Hematopoietic multipotent progenitor cell treated with erythropoietin and hydrocortisone succinate and interleukin-3 and kit ligand, for 15 days (in vitro differentiated cells): ENCODE measurements around the gene CDRT4.
"Not testable (repeated sequence)": the region's sequence is repeated elsewhere in the genome, so short reads cannot be mapped to it uniquely, and the experiment has no call there.

Source experiments
- DNase-seq: peaks from one replicate; pipeline ENCODE4 v3.0.0-alpha.2; 2015; ENCODE audit warnings: low spot score

CDRT4 gene

DNA sequence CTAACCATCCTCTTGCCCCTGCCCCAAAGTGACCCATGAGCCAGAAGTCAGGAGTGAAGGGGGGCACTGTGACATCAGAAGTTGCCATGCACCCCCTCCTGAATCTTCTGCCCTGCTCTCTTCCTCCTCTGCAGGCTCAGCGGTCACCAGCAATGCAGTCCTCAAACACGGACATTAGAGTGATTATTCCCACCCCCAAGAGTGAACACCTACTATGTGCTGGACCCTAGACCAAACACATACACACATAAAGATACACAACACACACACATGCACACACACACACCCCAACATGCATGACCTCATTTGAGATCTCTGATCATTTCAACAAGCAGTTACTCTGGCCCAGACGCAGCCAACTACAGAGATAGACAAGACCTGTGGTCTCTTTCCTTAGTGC is at the start of gene CDRT4:
CDRT4 (minus strand) TSS at position 30 of the 400 bp plus-strand sequence. CDS start 27,383 bp downstream, outside the sequence.
- no peak for DNase-seq

DNA sequence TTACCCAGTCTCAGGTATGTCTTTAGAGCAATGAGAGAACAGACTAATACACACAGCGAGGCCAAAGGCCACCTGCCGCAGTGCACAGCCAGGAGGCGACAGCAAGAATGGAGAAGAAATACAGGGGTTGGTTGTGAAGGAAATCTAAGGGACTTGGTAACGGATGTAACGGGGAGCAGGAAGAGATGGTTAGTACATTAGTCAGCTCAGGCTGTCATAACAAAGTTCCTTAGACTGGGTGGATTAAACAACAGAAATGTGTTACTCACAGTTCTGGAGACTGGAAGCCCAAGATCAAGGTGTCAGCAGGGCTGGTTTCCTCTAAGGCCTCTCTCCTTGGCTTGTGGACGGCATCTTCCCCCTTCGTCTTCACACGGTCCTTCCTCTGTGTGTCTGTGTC is 48.7 kb upstream of the CDRT4 start:
- no peak for DNase-seq

DNA sequence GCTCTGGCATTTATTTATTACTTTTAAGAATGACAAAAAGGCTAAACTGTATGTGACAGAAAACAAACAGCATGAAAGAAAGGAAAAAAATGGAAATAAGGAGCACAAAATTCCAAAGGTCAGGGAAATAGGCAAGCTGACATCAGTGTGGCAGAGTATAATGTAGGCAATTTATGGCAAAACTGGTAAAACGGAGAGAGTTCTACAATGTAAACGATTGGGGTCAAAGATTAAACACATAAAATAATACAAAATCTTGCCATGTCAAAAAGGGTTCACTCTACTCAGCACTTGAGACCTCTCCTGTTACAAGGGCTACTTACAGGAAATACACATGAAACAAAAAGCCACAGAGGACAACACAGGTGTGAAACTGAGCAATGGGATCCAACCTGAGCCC is 47.0 kb upstream of the CDRT4 start:
- DNase-seq: no peak

DNA sequence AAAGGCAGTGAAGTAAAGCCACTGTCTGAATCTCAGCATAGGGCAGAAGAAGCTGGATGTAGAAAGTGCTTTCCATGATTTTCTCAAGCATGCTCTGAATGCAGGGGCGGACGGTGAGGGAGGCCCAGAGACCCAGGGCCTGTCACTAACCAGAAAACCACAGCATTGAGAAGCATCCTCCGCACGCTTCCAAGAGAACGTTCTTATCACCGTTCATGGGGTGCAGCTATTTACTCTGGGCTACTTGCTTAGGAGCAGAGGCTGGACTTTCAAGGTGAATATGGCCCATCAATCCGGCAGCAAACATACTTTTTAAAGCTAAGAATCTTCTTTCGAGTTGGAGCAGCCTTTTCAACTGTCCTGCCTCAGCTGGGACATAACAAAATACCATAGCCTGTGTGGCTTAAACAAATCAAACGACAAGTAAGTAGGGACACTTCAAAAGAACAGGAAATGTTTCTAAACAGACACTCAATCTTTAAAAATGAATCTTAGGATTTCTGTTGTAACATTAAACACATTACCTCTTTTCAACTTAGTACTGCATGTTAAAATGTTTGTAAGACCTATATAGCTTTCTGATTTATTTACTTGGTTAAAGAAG is 46.5 kb upstream of the CDRT4 start:
- DNase-seq: no peak

DNA sequence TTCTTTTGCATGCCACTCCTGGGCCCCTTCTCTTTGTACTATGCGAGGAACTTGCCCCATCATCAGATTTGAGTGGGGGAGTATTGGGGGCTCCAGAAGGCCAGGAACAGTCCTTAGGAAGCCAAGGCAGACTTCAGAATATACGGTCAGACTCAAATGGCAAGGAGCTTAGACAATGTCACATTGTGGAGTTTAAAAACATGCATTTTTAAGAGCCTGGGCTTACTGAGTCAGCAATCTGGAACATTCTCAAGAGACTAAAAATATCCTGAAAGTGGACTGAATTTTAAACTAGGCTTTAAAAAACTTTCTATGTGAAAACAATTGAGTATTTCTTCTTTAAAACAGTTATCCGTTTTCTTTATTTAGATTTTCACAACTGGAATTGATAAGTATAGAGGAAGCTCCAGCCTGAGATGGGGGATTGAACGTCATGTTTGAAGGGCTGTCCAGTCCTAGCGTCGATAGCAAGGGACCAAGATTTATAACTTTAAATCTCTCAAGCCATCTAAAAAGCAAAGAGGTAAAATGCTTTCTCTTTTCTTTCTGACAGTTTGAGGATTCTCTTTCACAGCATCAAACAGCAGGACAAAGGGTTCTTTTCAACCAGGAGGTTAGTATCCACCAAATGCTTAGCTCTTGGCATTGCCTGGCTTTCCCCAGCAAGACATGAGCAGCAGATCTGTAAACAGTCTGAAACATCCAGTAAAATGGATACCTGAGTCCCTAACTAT is 45.8 kb upstream of the CDRT4 start:
- no peak for DNase-seq

DNA sequence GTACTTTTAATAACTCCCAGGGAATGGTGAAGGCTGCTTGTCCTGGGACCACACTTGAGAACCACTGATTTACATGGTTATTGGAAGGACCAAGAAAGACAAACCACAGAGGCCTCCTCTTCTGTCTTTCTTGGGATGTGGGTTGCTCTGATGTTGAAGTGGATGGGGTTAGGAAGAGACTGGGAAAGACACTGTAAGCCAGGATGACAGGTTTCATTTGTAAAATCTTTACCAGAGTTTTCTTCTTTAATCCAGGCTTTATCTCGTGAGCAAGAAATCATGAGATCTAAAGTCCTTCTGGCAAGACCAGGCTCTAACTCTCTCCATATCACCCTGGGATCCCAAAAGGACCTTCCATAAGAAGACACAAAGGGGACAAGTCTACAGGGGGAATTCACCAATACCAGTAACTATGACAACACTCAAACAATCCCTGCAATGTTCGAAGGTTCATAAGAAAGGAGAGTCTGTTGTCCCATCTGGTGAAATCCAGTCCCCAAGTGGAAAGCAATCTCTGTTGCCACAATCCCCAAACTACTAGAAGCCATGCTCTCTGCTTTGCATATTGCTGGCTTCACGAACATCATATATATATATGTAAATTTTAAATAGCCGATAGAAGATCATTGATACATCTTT is 44.8 kb upstream of the CDRT4 start:
- no peak for DNase-seq

DNA sequence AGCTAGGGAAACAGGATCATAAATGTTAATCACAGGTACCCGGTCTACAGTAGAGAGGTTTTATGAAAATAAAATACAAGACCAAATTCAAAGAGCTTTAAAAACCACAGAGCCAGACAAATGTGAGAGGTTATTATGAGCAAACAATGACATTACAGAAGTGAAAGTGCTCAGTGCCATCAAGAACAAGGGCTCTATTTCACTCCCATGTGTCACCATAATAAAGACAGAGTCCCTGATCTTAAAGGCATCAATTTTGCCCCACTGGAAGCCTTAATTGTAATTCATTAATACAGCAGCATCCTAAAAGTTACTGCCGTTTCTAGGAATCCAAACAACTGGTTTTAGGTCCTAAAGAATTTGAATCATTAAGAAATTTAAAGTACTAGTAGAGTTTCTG is 43.7 kb upstream of the CDRT4 start:
- no peak for DNase-seq

DNA sequence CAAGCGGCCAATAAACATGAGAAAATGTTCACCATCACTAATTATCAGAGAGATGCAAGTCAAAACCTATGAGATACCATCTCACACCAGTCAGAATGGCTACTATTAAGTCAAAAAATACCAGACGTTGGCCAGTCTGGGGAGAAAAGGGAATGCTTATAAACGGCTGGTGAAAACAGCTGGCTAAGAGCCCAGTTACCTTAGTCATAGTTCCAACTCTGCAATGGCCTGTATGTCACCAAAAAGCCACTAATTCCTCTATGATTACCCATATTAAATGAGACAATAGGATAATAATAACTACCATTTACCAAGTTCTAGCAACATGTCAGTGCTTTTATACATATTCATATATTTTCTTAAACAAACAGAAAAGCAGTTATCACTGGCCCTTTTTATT is 42.9 kb upstream of the CDRT4 start:
- no peak for DNase-seq

DNA sequence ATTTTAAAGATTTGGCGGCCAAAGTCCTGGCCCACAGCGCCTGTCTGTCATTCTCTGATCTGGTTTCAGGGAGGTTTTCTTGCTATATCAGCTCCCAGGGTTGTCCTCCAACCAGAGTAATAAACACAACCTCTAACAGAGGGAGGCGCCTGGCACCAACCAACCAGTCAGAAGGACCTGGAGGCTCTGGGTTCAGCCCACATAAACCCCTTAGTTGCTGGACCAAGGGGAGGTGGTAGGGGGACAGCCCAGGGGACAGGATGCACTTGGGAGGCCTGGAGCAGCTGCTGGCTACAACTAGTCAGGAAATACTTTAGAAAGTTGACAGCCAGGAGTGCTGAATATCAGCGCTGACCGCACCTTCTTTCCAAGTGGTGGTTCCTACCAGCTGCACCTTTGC is 41.7 kb upstream of the CDRT4 start:
- no peak for DNase-seq

DNA sequence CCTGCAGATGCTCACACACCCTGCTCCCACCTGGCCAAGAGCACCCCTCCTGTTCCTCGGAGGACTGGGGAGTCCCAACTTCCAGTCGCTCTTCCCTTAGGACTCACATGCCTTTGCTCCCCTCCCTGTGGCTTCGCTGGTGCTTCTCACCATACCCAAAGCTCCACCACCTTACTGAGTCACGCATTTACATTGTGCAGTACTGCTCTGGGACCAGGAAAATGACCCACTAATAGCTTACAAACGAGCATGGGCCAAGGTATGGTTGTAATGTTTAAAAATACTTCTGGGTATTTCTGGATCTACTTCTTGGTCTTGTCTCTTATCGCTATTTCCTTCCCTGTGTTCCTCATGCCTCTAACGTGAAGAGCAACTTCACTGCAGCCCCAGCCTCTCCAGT is 41.0 kb upstream of the CDRT4 start:
- DNase-seq: no peak

DNA sequence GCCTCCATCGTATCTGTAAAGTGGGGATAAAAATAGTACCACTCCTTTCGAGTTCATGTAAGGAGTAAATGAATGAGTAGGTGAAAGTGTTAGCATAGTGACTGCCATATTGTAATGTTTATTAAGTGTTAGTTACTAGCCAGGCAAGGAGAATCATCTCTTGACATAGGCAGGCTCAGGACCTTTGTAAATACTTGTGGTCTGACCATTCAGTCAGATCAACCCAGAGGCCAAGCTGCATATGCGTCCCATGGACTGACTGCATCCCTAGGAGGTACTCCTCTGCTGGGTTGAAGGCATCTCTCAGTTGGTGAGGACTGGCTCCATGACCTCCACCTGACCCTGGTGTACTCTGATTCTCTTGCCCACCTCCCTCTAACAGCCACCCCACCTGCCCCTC is 40.5 kb upstream of the CDRT4 start:
- DNase-seq: no peak

DNA sequence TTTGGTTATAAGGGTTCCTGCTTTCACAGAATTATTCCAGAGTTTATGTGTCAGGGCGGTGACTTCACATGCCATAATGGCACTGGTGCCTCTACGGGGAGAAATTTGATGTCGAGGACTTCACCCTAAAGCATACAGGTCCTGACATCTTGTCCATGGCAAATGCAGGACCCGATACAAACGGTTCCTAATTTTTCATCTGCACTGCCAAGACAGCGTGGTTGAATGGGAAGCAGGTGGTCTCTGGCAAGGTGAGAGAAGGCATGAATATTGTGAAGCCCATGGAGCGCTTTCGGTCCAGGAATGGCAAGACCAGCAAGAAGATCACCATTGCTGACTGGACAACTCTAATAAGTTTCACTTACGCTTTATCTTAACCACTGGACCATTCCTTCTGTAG is 39.6 kb upstream of the CDRT4 start:
- no peak for DNase-seq

DNA sequence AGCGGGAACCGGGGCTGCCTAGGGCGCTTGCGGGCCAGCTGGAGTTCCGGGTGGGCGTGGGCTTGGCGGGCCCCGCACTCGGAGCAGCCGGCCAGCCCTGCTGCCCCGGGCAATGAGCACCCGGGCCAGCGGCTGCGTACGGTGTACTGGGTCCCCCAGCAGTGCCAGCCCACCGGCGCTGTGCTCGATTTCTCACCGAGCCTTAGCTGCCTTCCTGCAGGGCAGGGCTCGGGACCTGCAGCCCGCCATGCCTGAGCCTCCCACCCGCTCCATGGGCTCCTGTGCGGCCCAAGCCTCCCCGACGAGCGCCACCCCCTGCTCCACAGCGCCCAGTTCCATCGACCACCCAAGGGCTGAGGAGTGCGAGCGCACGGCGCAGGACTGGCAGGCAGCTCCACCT is 38.3 kb upstream of the CDRT4 start:
- DNase-seq: not testable (repeated sequence)

DNA sequence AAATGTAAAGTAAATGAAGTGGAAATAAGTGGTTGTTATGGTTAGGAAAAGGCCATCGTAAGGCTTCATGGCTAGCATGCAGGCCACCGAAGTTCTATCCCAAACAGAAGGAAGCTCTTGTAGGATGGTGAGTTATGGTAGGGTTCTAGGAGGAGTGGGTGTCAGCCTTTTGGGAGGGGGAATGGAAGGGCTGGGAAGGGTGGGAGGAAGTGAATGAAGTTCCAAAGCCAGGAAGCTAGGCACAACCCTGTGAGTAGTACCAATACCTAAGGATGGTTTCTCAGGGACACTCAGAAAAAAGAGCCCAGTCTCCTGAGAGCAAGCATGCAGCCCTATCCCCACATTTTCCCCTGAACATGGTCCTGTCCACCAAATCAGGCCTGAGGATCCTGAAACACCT is 36.3 kb upstream of the CDRT4 start:
- DNase-seq: no peak

DNA sequence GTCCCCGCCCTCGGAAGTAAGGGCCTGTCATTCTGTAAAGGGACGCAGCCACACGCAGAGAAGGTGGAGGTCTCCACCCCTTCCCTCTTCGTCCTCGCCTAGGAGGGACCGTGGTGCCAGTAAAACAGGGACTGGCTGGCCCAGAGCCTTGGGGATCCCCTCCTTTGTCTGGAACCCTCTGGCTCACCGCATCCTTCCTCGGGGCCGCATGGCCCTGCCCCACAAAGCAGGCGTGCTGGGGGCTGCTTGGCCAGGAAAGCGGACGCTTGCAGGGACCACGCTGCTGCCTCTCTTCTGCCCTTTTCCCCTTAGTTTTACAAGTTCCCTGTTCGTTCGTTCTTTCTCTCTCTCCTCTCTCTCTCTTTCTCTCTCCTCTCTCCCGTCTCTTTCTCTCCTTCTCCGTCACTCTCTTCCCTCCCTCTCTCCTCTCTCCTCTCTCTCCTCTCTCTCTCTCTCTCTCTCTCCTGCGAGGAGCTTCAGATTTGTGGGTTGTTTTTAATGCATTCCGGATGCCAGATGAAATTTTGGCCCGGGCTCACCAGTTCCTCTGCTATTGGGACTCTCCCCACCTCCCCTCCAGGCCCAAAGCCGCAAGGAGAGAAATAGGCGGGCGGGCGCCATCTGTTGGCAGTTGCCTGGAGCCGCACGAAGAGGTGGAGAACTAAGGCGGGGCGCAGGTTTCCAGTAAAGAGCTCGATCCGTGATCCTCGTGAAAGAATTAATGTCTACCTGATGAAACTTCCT is 35.1 kb upstream of the CDRT4 start:
- peak; percentile 77 for DNase-seq

DNA sequence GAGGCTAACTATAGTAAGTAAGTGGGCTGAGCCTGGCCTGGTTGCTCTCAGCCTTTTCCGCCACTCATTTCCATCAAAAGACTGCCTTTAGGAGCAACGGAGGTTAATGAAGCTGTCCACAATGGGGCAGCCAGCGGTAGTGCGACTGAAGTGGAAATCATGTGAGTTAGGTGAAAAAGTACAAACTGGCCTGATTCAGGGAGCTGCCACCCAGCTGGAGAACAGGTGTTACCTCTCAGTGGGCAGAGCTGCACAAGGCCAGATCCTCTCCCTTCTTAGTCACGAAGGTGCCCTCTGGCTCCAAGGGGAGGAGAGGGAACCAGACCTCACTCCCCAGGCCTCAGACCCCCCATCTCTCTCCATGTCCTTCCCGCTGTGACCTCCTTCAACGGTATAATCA is 34.4 kb upstream of the CDRT4 start:
- no peak for DNase-seq

DNA sequence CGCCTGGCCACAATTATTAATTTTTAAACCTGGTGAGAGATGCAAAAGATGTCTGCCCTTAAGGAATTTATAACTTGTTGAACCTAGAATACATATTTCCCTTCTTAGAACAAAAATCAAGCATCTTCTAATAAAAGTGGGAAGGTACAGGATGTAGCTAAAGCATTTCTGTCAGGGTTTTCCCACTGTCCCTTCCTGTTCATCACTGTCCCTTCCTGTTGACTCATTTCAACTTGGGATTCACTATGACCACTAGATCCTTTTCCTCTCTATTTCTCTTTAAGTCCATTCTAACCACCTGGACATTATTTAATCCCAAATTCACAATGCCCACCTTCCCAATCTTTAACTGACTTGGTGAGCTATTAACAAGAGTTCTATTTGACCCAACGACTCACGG is 33.9 kb upstream of the CDRT4 start:
- no peak for DNase-seq

DNA sequence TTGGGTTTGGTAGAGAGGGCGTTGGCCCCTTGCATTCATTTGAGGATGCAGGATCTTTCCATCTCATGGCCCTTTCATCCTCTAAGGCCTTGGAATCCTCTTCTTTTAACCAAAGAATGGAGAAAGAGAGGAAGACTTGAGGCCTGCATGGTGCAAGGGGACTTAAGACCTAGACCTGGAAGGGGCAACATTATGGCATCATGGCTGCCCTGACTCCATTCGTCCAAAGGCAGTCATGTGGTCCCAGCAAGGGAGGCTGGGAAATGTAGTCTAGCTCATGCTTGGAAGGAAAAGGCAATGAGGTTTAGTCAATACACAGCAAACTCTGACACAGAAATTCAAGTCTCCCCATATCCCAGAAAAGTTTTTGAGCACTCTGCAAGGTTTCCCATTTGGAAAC is 30.7 kb upstream of the CDRT4 start:
- DNase-seq: peak; percentile 36

DNA sequence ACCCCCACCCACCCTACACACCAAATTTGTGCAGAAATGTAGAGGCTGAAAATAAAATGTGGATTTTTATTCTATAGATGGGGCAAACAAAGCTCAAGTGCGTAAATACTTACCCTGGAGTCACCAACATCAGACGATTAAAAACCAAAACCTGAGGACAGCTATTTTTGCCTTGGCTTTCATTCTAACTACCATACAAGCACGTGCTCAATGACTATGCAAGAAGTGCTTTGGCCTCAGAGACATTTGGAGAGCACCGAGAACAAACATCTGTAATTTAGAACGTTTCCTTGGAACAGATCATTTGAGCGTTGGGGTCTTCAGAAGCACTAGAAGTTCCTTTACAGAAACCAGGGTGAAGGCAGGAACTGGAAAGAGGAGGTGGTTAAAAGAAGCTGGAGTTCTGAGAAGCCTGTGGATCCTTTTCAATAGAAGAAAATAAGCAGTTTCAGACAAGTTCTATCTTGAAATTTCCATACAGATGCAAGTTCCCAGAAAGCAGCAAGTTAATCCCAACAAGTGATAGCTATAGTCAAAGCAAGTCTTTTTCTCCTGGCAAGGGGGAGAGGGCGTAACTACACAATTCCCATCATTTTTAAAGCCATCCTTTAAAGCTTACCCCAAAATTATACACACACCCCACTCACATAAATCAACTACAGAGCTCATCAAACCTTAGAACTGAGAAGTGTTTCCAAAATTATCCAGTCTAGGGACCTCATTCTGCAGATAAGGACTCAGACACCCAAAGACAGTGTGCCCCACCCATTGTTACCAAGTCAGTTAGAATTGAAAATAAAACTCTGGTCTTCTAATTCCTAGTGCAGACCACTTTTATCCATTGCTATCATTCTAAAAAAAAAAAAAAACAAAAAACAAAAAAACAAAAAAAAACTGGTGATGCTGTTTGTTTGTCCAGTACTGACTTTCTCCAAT is 29.6 kb upstream of the CDRT4 start:
- peak; percentile 23 for DNase-seq

DNA sequence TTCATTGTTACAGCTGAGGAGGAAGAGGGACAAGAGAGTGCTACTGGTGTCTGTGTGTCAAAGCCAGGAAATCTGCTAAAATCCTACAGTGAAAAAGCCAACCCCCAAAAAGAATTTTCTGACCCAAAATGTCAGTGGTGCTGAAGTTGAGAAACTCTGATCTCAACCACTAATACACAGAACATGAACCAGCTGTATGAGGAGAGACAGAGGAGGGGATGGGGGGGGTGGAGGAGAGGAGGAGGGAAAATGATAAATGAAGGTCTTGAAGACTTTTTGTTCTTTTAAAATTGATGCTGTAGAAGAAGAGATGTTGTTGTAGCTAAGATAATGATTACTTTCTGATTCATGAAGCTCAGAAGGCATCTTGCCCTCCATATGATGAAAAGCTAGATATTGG is 27.4 kb upstream of the CDRT4 start:
- no peak for DNase-seq

DNA sequence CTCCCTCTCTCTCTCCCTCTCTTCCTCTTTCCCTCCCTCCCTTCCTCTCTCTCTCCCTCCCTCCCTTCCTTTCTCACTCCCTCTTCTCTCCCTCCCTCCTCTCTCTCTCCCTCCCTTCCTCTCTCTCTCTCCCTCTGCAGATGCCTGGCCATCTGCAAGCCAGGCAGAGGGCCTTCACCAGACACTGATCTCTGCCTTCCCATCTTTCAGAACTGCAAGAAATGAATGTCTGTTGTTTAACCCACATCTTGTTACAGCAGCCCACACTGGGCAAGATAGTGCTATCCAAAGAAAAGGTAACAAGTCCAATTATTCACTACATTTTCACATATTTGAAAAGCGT is 26.2 kb upstream of the CDRT4 start:
- DNase-seq: no peak
